ENCODE results near the gene MAGT1. TPM values are rescaled to one million over a fixed set of nuclear protein-coding genes. Genes with fewer than 3 reads are reported as not detected.
"Not testable (repeated sequence)": the region's sequence is repeated elsewhere in the genome, so short reads cannot be mapped to it uniquely, and the experiment has no call there.

Gene MAGT1
- total RNA-seq, 2 donors from 2014 or later: 37.1 to 79.4 TPM

- Histone ChIP-seq H3K27ac (no peak overlapping the region), H3K4me1 (replicated peaks) (no peaks in the 10 kb centered on the region), H3K36me3 (no peaks in the 10 kb centered on the region), H3K9me3 (no peaks in the 10 kb centered on the region), H3K4me3 (no peak overlapping the region), H3K27me3 (replicated peaks; ENCODE audit: insufficient read depth) (no peaks in the 10 kb centered on the region)
- intact Hi-C loops (cut with DNase I): no loop called here
- WGBS: 88% methylated on average over 1 of the region's 1 CpG
- TF ChIP-seq CTCF (IDR thresholded peaks at IDR 0.05): no peak
- no peak for DNase-seq (ENCODE audit: low spot score)
Measured at GRCh38 chrX:77935886-77936285, 40.7 kb upstream of the MAGT1 start.

- no peaks in the 10 kb centered on the region for H3K36me3 ChIP-seq
- H3K9me3 ChIP-seq: no peaks in the 10 kb centered on the region
- no peaks in the 10 kb centered on the region for H3K4me1 ChIP-seq (replicated peaks)
- H3K27ac ChIP-seq: no peak overlapping the region
- H3K27me3 ChIP-seq (replicated peaks; ENCODE audit: insufficient read depth): no peaks in the 10 kb centered on the region
- no peak for TF ChIP-seq POLR2A (IDR thresholded peaks at IDR 0.05)
- TF ChIP-seq CTCF (IDR thresholded peaks at IDR 0.05): no peak
- no peak for TF ChIP-seq POLR2AphosphoS5 (IDR thresholded peaks at IDR 0.05)
- DNase-seq (ENCODE audit: low spot score): no peak
- intact Hi-C loops (cut with DNase I): no loop called here
- no peak overlapping the region for H3K4me3 ChIP-seq
- 70% methylated on average over 1 of the region's 1 CpG for WGBS
Measured at GRCh38 chrX:77930581-77930980, 35.3 kb upstream of the MAGT1 start.

- Histone ChIP-seq H3K27me3 (replicated peaks; ENCODE audit: insufficient read depth) (no peaks in the 10 kb centered on the region), H3K4me3 (no peak overlapping the region), H3K36me3 (no peaks in the 10 kb centered on the region), H3K27ac (no peak overlapping the region), H3K4me1 (replicated peaks) (no peaks in the 10 kb centered on the region), H3K9me3 (no peaks in the 10 kb centered on the region)
- TF ChIP-seq CTCF (IDR thresholded peaks at IDR 0.05): no peak
- DNase-seq (ENCODE audit: low spot score): no peak
- 7% methylated on average over 3 of the region's 3 CpGs for WGBS
- intact Hi-C loops (cut with DNase I): no loop called here
Measured at GRCh38 chrX:77925764-77926163, 30.5 kb upstream of the MAGT1 start.

- Histone ChIP-seq H3K27ac (no peak overlapping the region), H3K4me1 (replicated peaks) (no peaks in the 10 kb centered on the region), H3K9me3 (no peaks in the 10 kb centered on the region), H3K36me3 (no peaks in the 10 kb centered on the region), H3K27me3 (replicated peaks; ENCODE audit: insufficient read depth) (no peaks in the 10 kb centered on the region), H3K4me3 (no peak overlapping the region)
- intact Hi-C loops (cut with DNase I): no loop called here
- no peak for DNase-seq (ENCODE audit: low spot score)
- no peak for TF ChIP-seq CTCF (IDR thresholded peaks at IDR 0.05)
- TF ChIP-seq POLR2AphosphoS5 (IDR thresholded peaks at IDR 0.05): no peak
- no peak for TF ChIP-seq POLR2A (IDR thresholded peaks at IDR 0.05)
- WGBS: 93% methylated on average over 8 of the region's 8 CpGs
Measured at GRCh38 chrX:77924320-77924859, 29.2 kb upstream of the MAGT1 start.

- intact Hi-C loops (cut with DNase I): no loop called here
- H3K4me3 ChIP-seq: no peak overlapping the region
- DNase-seq (ENCODE audit: low spot score): no peak
- H3K4me1 ChIP-seq (replicated peaks): no peaks in the 10 kb centered on the region
- no peaks in the 10 kb centered on the region for H3K9me3 ChIP-seq
- no peaks in the 10 kb centered on the region for H3K27me3 ChIP-seq (replicated peaks; ENCODE audit: insufficient read depth)
- no peaks in the 10 kb centered on the region for H3K36me3 ChIP-seq
- no peak overlapping the region for H3K27ac ChIP-seq
- no peak for TF ChIP-seq POLR2A (IDR thresholded peaks at IDR 0.05)
- TF ChIP-seq CTCF (IDR thresholded peaks at IDR 0.05): no peak
- no peak for TF ChIP-seq POLR2AphosphoS5 (IDR thresholded peaks at IDR 0.05)
Measured at GRCh38 chrX:77922787-77923186, 27.6 kb upstream of the MAGT1 start.

GRCh38 chrX:77919370-77919769 is 24.1 kb upstream of the MAGT1 start:
- WGBS: 80% methylated on average over 5 of the region's 6 CpGs
- not testable (repeated sequence) for H3K27me3 ChIP-seq (replicated peaks; ENCODE audit: insufficient read depth); DNase-seq (ENCODE audit: low spot score); H3K9me3 ChIP-seq; H3K4me3 ChIP-seq; H3K4me1 ChIP-seq (replicated peaks); H3K27ac ChIP-seq; H3K36me3 ChIP-seq
- intact Hi-C loops (cut with DNase I): loop anchor here (10.0 kb wide), 1 partner anchor 105 kb away; no protein-coding TSS in a partner anchor

All from prostate gland (tissue), 2 donors.